CD4-positive, alpha-beta T cell treated with Interleukin-4 for 1 hour (primary cell): ENCODE data around the gene PDE4D.
"Not testable (repeated sequence)": the region's sequence is repeated elsewhere in the genome, so short reads cannot be mapped to it uniquely, and the experiment has no call there.

Source experiments
- DNase-seq, 2 donors: peaks; one replicate each; pipeline ENCODE4 v3.0.0-alpha.2; 2020 to 2022

The PDE4D gene

DNA sequence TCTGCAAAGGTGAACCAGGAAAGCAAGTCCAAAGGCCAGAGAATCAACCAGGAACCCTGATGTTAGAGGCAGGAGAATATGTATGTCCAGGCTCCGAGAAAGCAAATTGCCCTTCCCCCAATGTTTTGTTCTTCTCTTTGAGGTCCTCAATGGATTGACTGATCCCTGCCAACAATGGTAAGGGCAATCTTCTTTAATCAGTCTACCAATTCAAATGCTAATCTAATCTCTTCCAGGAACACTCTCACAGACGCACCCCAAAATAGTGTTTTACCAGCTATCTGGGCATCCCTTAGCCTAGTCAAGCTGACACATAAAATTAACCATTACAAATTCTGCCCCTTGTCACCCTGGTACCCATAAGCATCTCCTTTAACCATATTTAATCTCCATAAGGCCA lies 912.6 kb downstream of the PDE4D start:
- DNase-seq, result no peak

DNA sequence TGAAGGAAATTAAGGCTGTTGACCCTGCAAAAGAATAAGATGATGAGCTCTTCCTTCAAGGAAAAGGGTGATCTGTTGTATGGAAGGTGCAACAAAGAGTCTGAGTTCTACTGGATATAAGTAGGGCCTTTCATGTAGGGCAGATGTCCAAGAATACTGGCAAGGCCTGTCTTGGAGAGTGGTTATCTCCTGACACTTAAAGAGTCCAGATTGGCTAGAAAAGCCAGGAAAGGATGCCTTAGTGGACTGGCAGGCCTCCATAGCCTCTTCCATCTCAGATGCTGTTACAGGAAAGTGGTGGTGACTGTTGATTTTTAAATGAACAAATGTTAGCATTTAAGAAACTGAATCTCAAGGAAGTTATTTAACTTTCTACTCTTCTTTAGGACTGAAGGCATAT lies 914.4 kb downstream of the PDE4D start:
- DNase-seq, result no peak

DNA sequence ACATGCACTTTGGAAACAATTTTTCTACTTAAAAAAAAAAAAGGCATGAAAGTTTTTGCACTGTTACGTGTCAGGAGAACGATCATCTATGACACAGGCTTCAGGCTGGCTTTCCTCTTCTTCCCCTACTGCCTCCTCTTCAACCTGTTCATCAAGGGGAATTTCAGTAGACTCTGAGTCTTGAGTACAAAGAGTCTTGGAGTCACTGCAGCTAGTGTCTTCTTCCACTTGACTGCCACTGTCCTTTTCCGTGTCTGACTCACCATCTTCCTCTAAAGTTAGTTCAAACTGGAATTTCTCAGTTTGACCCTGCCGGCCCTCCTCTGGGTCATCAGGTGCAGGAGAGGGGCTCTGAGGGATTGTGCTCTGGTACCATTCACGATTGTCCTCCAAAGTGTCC lies 918.9 kb downstream of the PDE4D start:
- DNase-seq, result no peak

DNA sequence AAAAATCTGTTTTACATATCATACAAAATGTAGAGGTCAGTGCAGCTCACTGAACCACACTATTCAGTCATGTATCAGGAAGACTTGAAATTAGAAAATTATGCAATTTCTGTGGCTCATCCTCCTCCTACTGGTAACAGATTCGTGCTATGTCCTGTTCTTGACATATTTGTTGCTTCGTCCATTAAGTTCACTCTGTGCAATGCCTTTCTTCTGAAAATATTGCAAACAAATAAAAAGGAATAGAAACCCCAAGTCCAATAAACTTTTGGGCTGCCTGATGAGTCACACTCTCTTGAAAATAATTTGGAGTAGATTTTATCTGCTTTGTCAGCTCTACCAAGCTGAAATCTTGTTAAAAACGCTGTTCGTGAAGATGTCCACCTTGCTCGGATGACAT lies 919.4 kb downstream of the PDE4D start:
- DNase-seq, result no peak

DNA sequence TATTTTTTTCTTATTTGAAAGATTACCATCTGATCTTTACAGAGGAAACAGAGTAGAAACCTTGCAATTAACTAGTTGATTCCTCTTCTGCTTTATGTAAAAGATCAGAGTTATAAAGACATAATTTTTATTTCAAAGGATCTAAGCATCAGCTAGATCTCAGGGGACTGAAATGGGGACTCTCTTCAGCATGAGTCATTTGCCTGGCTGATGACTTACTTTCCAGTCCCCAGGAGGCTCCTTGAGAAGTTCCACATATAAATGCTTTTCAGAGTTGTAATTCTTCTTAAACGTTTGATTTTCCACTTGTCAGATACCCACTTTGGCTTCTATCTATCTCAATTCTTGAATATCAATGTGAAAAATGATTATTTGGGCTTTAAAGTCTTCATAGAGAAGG lies 921.2 kb downstream of the PDE4D start:
- DNase-seq, result no peak

DNA sequence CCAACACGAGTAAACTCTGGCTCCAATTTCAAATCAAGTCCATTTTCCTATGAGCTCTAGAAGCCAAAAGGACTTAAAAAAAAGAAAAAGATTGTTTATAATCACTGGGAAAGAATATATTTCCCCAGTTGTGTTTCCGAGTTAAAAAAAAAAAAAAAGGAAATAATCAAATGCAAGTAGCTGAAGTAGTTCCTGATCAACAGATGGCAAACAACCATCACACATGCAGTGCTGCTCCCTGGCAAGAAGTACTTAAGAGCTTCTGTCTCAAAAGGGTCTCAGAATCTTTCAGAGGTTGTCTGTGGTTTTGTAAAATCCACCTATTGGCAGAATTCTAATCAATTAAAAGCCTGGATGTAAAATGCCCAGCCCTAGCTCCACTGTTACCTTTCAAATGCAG lies 922.8 kb downstream of the PDE4D start:
- no peak for DNase-seq

DNA sequence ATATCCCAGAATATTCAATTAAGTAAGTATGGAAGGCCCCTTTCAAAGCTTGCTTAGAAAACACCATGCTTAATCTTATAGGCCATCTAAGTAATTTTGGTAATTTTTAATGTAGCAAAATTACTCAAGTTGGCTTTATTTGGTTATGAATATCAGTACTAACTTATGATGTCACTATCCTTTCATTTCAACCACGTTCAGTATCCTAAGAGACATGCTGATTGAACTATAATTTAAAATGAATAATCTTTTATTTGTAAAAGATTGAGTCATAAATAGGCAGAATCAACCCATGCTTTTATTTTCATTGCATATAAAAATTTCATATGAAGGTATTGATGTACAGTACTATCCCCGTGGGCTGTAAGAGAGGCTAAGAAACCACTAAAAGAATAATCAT lies 923.7 kb downstream of the PDE4D start:
- no peak for DNase-seq

DNA sequence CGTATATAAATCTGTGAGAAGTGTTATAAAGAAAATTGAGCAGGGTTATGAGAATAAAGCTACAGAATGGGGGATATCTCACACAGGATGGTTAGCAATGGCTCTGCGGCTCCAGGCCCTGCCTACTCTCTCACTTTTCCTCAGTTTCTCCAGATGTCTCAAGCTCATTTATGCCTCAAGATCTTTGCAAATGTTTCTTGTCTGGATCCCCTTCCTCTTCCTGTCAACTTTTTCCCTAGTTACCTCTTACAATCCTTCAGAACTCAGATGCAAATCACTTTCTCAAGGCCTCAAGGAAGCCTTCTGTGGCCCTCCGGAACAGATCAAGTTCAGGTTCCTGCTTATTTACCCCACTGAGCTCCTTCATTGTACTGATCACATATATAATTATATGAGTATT lies 924.3 kb downstream of the PDE4D start:
- no peak for DNase-seq

DNA sequence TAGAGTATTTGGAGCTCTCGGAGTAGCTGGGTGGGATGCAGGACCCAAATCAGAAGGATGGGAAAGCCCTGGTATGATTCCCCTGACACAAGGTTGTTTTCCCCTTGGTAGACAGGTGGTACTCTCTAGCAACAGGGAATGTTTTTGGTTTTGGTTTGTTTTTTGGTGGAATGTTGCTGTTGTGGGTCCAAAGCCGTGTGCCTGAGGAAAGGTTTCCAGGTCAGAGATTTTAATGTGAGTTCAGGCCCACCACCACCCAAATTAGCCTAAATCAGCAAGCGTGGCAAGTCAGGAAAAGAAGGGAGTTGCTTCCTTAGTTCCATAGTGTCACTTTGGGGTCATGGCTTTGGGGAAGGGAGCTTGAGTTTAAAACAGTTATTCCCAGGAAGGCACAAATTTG lies 925.2 kb downstream of the PDE4D start:
- no peak for DNase-seq

DNA sequence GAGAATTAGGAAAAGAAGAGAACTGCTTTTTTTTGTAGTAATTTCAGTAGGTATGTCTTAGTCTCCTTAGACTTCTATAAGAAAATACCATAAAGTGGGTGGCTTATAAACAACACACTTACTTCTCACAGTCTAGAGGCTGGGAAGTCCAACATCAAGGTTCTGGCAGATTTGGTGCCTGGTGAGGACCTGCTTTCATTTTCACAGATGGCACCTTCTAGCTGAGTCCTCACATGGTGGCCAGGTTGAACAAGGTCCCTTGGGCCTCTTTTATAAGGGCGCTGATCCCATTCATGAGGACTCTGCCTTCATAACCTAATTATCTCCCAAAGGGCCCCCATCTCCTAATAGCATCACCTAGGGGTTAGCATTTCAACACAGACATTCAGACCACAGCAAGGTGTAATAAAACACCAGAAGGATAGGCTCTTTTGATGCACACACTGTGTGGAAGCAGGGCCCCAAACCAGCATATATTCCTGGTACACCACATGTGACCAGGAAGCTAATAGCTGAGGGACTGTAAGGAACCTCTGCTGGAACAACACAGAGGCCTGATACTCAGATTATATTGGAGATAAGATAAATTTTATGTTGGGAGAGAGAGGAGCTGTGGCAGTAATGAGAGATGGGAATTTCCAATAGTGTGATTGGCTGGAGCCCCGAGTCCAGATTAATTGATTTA lies 925.8 kb downstream of the PDE4D start:
- no peak for DNase-seq

DNA sequence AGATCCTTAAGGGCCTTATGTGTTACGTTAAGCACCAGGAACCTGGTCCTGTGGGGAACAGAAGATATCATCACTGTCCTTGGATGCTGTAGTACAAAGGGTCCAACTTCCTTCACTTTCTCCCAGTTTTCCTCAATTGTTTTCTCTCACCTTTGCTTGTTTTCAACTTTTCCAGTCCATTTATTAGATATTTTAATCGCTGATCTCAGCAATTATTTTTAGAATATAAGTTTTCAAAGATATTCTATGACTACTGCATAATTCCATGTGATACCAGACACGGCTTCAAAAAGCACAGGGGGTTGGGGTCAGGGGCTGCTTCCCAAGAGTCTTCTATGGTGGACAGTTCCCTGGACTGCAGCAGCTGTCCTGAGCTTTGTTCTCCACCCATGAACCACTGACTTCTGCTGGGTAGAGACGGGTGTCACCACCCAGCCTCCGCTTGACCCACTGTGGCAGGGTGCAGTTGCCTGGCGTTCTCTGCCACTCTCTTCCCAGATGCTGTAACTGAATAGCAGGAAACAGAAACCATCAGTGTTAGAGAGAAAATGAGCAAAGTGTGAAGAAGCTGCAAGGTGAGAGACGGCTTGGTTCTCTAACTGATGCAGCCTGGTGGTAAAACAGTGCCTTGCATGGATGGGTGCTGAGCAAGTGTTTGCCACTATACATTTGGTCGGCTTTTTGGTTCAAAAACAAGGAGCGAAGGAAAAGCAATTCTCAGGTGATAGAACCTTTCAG lies 927.7 kb downstream of the PDE4D start:
- no peak for DNase-seq

DNA sequence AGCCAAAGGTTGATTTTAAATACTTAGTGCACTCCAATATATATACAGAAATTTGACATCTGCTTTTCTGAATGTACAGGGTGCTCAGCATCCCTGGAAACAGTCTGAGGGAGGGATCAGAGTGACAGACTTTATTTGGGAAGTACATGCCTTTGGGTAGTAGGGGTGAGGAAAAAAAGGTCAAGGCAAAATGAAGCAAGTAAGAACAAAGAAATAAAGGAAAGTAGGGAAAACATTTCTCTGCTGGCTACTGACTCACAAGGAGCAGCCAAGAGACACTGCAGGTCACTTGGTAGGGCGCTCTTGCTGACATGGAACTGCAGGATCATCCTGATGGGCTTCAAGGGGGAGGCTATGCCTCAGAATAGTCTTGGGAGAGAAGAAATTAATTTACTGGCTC lies 929.7 kb downstream of the PDE4D start:
- DNase-seq, result no peak

DNA sequence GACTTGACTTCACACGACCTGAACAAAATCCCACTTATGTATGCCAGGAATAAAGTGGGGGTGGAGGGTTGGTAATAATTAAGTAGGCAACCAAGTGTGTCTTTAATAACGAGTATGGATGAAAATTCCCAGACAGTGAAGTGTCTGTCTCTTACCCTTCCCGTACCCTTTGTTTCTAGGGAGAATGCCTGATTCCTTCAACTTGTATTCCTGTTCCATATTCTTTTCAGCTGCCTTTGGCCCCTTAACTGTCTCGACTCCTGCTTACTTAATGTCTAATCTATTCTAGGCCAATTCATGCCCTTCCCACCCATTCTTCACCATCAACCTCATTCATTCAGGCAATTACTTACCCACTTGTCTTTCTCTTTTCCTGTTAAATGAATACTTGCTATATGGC lies 930.2 kb downstream of the PDE4D start:
- no peak for DNase-seq

DNA sequence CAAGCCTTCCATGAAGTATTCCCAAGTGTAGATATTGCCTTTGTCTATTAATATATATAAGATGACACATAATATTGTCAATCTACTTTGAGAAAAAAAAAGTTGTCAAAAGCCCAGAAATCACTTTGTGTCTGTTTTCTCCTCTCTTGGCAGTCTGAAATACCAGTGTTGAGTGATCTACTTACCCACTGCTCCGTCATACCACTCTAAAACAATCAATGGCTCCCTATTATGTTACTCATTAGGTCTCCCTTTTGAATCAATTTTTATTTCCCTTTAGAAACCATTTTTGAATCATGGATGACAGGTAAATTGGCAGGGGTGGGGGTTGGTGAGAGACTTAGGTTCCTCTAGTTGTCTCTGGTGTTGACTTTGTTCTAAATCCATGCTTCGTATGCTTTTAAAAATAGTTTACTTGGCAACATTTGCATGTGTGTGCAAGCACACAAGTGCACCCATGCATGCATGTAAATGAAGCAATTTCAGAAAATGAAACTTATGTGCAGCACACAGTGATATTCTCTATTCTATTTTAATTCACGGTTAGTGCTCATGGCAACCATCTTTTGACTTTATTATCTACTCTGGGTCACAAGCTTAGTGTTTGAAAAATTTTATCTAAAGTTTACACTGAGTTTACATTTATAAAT lies 931.8 kb downstream of the PDE4D start:
- DNase-seq, result no peak

DNA sequence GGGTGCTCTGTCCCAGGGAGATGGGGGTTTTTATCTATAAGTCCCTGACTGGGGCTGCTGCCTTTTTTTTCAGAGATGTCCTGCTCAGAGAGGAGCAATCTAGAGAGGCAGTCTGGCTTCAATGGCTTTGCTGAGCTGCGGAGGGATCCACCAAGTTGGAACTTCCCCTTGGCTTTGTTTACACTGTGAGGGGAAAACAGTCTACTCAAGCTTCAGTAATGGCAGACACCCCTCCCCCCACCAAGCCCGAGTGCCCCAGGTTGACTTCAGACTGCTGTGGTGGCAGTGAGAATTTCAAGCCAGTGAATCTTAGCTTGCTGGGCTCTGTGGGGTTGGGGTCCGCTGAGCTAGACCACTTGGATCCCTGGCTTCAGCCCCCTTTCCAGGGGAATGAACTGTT lies 934.8 kb downstream of the PDE4D start:
- no peak for DNase-seq

DNA sequence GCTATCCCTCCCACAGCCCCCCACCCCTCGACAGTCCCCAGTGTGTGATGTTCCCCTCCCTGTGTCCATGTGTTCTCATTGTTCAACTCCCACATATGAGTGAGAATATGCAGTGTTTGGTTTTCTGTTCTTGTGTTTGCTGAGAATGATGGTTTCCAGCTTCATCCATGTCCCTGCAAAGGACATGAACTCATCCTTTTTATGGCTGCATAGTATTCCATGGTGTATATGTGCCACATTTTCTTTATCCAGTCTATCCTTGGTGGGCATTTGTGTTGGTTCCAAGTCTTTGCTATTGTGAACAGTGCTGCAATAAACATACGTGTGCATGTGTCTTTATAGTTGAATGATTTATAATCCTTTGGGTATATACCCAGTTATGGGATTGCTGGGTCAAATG lies 940.3 kb downstream of the PDE4D start:
- not testable (repeated sequence) for DNase-seq

DNA sequence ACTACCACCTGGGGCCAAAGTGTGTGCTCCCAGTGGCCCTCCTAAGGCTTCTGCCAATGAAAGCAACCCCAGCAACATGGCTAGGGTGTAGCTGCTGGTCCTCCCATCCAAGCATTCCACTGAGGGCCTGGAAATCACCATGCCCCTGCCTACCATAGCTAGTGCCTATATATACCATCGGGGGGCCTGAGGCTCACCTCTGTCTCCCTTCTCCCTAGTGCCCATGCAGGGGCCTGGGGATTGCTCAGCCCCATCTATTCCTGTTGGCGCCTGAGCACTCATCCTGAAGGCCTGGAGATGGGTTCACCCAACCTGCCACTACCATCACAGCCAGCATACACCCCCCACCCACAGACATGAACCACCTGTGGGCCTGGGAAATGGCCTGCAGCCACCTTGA lies 943.3 kb downstream of the PDE4D start:
- no peak for DNase-seq

DNA sequence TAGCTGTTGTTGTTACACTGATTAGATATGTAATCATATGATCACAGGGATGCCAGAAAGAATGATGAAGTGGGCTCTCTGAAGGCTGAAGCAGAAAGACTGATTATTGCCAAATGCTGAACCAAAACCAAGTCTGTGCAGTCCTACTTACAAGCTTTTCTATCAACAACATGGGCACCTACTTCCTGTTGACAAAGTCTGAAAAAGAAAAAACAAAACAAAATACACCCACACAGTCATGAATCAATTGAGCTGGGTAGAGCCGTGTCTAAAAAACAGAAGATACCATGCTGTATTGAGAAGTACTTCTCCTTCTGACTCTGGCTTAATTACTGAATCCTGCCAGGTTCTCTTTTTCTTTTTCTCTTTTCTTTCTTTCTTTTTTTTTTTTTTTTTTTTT lies 947.3 kb downstream of the PDE4D start:
- DNase-seq, result no peak

DNA sequence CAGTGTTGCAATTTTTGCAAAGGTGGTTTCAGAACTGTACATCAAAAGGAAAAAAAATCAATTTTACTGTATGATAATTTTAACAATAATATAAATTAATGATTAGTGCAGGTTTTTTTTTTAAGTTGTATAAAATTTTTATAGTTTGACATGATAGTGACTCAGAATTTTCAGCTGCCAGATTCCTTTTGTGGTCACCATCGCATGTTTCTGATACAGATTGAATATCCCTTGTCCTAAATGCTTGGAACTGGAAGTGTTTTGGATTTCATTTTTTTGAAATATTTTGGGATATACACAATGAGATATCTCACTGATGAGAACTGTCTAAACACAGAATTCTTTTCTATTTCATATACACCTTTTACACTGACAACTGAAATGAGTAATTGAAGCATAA lies 949.3 kb downstream of the PDE4D start:
- no peak for DNase-seq

DNA sequence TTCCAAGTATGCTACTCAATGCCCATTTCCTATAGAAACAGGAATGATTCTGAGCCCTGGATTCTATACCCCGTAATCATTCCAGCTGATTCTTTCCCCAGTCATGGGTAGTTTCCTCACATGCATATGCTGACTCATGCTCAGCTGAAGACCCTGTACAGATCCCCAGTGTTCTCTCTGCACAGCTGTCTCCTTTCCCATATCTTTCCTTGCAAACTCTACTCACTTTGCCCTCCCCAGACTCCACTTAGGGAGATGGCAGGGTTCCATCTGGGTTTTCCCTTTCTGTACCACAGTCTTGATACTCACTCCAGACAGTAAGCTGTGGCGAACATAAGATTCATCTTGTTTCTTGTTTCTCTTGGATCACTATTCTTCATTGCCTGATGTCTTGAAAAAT lies 953.1 kb downstream of the PDE4D start:
- DNase-seq, result no peak

DNA sequence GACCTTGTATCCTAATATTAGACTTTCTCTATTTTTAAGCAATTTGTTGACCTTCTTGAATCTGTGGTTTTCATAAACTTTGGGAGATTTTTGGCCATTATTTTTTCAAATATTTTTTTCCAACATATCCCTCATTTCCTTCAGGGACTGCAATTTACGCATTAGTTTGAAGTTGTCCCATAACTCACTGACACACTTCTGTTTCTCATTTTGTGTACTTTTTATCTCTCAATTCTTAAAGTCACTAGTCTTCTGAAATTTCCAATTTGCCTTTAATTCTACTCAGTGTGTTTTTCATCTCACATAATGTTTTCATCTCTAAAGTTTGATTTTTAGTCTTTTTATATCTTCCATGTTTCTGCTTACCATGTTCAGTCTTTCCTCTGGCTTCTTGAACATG lies 953.9 kb downstream of the PDE4D start:
- no peak for DNase-seq

DNA sequence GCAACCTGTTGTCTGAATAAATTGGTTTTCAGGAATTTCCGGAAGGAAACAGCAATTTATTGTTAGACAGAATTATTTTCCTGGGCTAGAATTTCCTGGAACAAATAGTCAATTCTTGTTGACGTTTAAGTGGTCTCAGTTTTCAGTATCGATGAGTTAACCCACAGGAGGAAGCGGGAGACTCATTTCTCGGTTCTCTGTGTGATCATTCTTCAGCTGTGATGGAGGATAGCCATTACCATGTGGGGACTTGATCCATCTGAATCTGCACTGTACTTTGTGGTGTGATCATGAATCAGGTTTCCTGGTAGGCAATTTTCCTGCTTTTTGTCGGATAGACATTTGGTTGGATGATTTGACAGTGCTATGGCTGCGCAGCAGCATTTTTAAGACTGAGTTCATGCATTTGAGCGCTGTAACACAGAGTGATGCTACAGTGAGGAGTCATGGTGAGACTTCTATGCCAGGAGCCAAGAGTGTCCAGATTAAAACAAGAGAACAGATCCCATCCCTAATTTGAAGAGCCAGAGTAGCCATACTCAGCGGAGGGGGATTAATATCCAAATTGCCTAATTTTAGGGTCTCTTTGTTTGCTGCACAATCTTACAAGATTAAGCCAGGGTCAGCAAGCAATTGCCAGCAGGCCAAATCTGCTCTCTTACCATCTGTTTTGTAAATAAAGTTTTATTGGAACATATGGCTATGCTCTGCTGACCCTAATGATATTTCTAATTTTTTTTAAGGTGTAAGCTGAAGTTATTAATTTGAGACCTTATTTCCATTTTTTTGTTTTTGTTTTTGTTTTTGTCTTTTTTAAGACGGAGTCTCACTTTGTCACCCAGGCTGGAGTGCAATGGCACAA lies 954.7 kb downstream of the PDE4D start:
- DNase-seq, result no peak

DNA sequence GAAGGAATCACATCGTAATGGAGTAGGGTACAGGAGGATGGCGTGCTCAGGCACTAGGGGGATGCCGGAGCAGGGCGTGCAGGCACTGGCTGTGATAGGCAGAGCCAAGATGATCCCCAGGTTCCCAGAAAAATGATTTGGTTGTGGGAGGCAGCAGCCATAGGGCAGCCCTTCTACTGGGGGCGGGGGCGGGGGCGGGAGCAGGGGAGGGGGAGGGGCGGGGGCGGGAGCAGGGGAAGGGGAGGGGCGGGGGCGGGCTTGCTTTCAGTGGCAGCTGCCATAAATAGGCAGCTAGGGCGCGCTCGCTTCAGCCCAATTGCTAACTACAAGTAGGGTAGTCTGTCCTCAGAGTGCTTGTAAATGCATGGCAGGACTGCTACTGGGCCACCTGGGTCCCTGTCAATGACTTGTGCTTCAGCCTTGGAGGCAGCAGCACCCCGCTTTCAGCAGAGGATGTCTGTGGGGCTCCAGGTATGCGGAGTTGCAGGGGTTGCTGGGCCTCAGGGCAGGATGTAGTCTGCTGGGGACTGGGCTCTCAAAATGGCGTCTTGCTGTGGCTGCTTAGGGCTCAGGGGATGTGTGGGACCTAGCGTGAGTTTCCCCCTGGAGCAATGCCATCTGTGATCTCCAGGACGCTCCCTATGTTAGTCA lies 956.4 kb downstream of the PDE4D start:
- DNase-seq, result no peak
